GM12872 (cell line): Measurements from ENCODE around the gene AATK.

Experiments
- CTCF ChIP-seq: IDR thresholded peaks from 3 replicates; pipeline ENCODE4 v1.5.1; 2011; ENCODE audit warnings: low read depth, mild to moderate bottlenecking, low read length, moderate library complexity; ENCODE audit not compliant: insufficient read depth

The AATK gene

DNA sequence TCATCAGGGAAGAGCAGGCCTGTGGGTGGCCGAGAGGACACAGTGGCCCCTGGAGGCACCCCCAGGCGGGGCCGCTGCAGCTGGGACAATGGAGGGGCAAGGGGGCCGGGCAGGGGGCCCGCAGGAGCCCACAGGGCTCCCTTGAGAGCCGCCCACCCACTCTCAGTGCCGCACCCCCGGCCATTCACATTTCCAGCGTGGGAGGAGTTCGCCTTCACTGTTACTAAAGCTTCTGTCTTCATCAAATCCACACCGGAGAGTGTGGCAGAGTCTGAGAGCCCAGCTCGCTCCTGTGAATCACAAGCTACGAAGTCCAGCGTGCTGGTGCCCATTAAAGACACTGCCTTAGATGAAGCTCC is 21.6 kb downstream of the AATK start:
- TF ChIP-seq CTCF, result no peak

- TF ChIP-seq CTCF, result no peak
These were observed 22.2 kb downstream of the AATK start for GRCh38 chr17:81143717-81144422.

DNA sequence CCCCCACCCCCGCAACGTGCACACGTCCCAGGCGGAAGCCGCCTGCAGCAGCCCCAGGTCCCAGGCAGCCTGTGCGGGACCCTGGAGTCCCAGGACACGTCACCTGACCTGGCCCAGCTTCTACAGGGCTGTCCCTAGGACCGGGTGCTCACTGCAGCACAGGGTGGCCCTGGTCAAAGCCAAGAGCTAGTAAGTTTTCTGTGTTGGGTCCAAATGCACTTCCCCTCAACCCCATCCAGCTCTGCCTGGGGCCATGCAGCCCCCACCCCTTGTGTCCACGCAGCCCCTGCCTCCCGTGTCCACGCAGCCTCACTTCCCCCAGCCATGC is 22.9 kb downstream of the AATK start:
- no peak for TF ChIP-seq CTCF

- TF ChIP-seq CTCF, result peak; percentile 66
These were observed 23.5 kb downstream of the AATK start for GRCh38 chr17:81142301-81143199.

DNA sequence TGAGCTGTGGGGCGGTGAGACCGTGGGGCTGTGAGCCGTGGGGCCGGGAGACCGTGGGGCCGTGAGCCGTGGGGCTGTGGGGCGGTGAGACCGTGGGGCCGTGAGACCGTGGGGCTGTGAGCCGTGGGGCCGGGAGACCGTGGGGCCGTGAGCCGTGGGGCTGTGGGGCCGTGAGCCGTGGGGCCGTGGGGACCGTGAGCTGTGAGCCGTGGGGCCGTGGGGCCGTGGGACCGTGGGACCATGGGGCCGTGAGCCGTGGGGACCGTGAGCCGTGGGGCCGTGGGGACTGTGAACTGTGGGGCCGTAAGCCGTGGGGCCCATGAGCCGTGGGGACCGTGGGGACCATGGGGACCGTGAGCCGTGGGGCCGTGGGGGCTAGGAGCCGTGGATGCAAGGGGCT is 25.3 kb downstream of the AATK start:
- no peak for TF ChIP-seq CTCF

DNA sequence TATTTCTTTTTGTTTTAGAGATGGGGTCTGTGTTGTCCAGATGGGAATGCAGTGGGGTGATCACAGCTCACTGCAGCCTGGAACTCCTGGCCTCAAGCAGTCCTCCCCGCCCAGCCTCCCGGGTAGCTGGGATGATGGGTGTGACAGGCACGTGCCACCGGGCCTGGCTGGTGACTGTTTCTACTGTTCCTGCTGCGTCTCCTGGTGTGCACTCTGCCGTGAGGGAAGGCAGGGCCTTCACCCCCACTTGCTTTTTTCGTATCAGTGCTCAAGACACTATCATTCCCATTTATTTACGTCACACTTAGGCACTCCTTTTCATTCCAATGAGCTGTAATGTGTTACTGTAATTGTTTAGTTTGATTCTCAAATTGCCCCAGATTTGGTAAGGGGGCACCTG is 26.0 kb downstream of the AATK start:
- TF ChIP-seq CTCF, result no peak

- TF ChIP-seq CTCF, result no peak
These were observed 26.6 kb downstream of the AATK start for GRCh38 chr17:81139428-81139827.
